Choroid plexus epithelial cell (primary cell): Measurements from ENCODE around the gene SEC31A.
"Not testable (repeated sequence)": the region's sequence is repeated elsewhere in the genome, so short reads cannot be mapped to it uniquely, and the experiment has no call there.

Experiments
- DNase-seq: peaks from one replicate; pipeline ENCODE4 v3.0.0-alpha.2; 2010; ENCODE audit warnings: low read depth
- H3K4me3 ChIP-seq: 2 replicates; pipeline ENCODE4 v1.5.1; 2011; ENCODE audit warnings: low read depth, mild to moderate bottlenecking, control low read depth, low read length, moderate library complexity
- CTCF ChIP-seq: conservative IDR thresholded peaks from 2 replicates; pipeline ENCODE4 v1.5.1; 2011; ENCODE audit warnings: low read depth, mild to moderate bottlenecking, control low read depth, inconsistent platforms, low read length, moderate library complexity

Gene SEC31A

GRCh38 chr4:82918091-82918490, 27.1 kb upstream of the SEC31A start:
- no peak for DNase-seq
- TF ChIP-seq CTCF, result no peak
- H3K4me3 ChIP-seq, result no peak overlapping the region

- DNase-seq, H3K4me3 ChIP-seq: not testable (repeated sequence)
These were observed 23.0 kb upstream of the SEC31A start for GRCh38 chr4:82913968-82914367.

- DNase-seq, result no peak
- no peak overlapping the region for H3K4me3 ChIP-seq
- no peak for TF ChIP-seq CTCF
These were observed 22.4 kb upstream of the SEC31A start for GRCh38 chr4:82913305-82913704.

GRCh38 chr4:82909326-82909725, 18.4 kb upstream of the SEC31A start:
- no peak for TF ChIP-seq CTCF
- DNase-seq, result no peak
- H3K4me3 ChIP-seq, result no peak overlapping the region

- no peak for DNase-seq
- TF ChIP-seq CTCF, result no peak
- H3K4me3 ChIP-seq, result no peak overlapping the region
These were observed 15.5 kb upstream of the SEC31A start for GRCh38 chr4:82906469-82906868.

GRCh38 chr4:82905205-82905604, 14.3 kb upstream of the SEC31A start:
- H3K4me3 ChIP-seq, result peak overlapping the region; percentile 4
- no peak for TF ChIP-seq CTCF
- peak; percentile 71 for DNase-seq

GRCh38 chr4:82903737-82904136, 12.8 kb upstream of the SEC31A start:
- no peak overlapping the region for H3K4me3 ChIP-seq
- TF ChIP-seq CTCF, result no peak
- DNase-seq, result no peak

GRCh38 chr4:82901183-82901718, 10.3 kb upstream of the SEC31A start:
- DNase-seq, result no peak
- TF ChIP-seq CTCF, result no peak

More at GRCh38 chr4:82901183-82901718, 10.3 kb upstream of the SEC31A start:
- H3K4me3 ChIP-seq, result peak overlapping the region; percentile 85
